Stomach (tissue), 9 donors: ENCODE results near the gene POFUT2. TPM values are rescaled to one million over a fixed set of nuclear protein-coding genes. Genes with fewer than 3 reads are reported as not detected.
A peak's percentile ranks its signal among the peaks of the same experiment; 100 is the strongest.

Source experiments
- DNase-seq, 2 donors: peaks; one replicate each; pipeline versions ENCODE4 v3.0.0 to v3.0.0-alpha.2; 2013 to 2019
- H3K27ac ChIP-seq, 5 donors: fragments of 200-600 bp in 4 of 5; sonication (generic) in 4 of 5; one replicate each; pipeline ENCODE4 v1.5.1; 2013 to 2019; ENCODE audit warnings: mild to moderate bottlenecking in 1 of 5, moderate library complexity in 1 of 5
- H3K27me3 ChIP-seq, 3 donors: fragments of 200-600 bp; sonication (generic); one replicate each; pipeline ENCODE4 v1.5.1; 2017 to 2019; ENCODE audit warnings: mixed run types in 1 of 3
- H3K36me3 ChIP-seq, 4 donors: fragments of 200-600 bp; sonication (generic); 1 replicate in 3 of 4; 2 replicates in 1 of 4; pipeline ENCODE4 v1.5.1; 2016 to 2019
- H3K4me1 ChIP-seq, 4 donors: fragments of 200-600 bp; sonication (generic); one replicate each; pipeline ENCODE4 v1.5.1; 2016 to 2019
- H3K4me3 ChIP-seq, 4 donors: fragments of 200-600 bp; sonication (generic) in 3 of 4; one replicate each; pipeline ENCODE4 v1.5.1; 2016 to 2019; ENCODE audit warnings: mild to moderate bottlenecking in 1 of 4
- H3K9me3 ChIP-seq, 4 donors: fragments of 200-600 bp; sonication (generic); one replicate each; pipeline ENCODE4 v1.5.1; 2016 to 2019
- CTCF ChIP-seq, 7 experiments: fragments of 450-650 bp in 4 of 7; fragments of 200-600 bp in 3 of 7; sonication (generic) in 3 of 7; IDR thresholded peaks; one replicate each; pipeline ENCODE4 v1.5.1; 2016 to 2019; ENCODE audit warnings: antibody characterized with exemption in 7 of 7, control low read depth in 2 of 7, mild to moderate bottlenecking in 1 of 7
- EP300 ChIP-seq: sonication (generic); formaldehyde crosslinking; IDR thresholded peaks from one replicate; pipeline ENCODE4 v1.6.1; 2017; ENCODE audit warnings: antibody characterized with exemption
- POLR2A ChIP-seq, 4 donors: fragments of 450-650 bp; IDR thresholded peaks; one replicate each; pipeline ENCODE4 v1.6.1; 2016; ENCODE audit warnings: antibody characterized with exemption in 4 of 4, control low read depth in 2 of 4, mild to moderate bottlenecking in 1 of 4, moderate library complexity in 1 of 4
- POLR2AphosphoS5 ChIP-seq, 3 donors: sonication (generic); formaldehyde crosslinking; IDR thresholded peaks; one replicate each; pipeline ENCODE4 v1.6.1; 2016; ENCODE audit warnings: antibody characterized with exemption in 3 of 3
- WGBS, 5 donors: extraction: QIAGEN DNeasy Blood & Tissue Kit in 3 of 5; methylation state at CpG; one replicate each; pipeline versions ENCODE4 v1.1.5 to v1.1.7; 2013 to 2018; 5-methylcytosine and 5-hydroxymethylcytosine counted together
- intact Hi-C: fragments of 100-400 bp; cut with DNase I; formaldehyde crosslinking; loops from one replicate; pipeline ENCODE4 v1.15.1; 2023; ENCODE audit warnings: low total_unique reads
- polyA plus RNA-seq, 3 donors: library from polyadenylated mRNA; stranded (reverse); fragments of 200-250 nt; gene quantifications; one replicate each; pipeline ENCODE4 v1.2.3, GENCODE V29; 2013
- total RNA-seq, 5 donors: library from RNA; depleted of rRNA; stranded (reverse); fragments of >200 nt; gene quantifications; one replicate each; pipeline versions ENCODE4 v1.1.0 to v1.2.3, GENCODE V29; 2014 to 2016
- donor health status: healthy with polysubstance abuse.
- donor health status: Bipolar disorder and iron deficiency.
- donor health status: healthy.

The POFUT2 gene
- total and polyA plus RNA-seq, 8 donors = 7.4 to 34.2 (median 22.4) TPM

DNA sequence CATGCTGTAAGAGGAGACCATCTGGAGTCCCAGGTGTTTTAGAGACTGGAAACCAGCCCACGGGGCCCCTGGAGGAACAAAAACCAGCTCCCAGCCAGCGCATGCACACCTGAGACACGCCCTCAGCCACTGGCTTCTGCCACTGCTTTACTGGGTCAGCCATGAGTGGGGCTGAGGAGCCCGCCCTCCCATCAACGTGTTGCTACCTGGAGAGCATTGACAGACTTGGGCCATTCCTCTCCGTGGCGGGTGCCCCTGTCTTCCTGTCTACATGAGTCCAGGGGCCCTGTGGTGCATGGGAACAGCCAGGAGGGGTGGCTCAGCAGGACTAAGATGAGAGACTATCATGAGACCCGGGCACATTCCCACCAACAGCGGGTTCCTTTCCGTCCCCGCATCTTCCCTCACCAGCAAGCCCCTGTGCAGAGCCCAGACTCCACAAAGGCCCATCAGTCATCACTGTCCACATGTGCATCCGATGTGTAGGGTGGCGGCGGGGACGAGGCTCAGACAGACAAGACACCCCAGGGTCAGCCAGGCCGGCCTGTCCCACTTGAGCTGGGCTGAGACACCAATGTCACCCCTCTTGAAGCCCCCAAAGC lies 45.4 kb upstream of the POFUT2 start:
- no peak for TF ChIP-seq CTCF (IDR thresholded peaks at IDR 0.05)
- no peak for TF ChIP-seq EP300
- TF ChIP-seq POLR2AphosphoS5 (IDR thresholded peaks at IDR 0.05) = no peak
- TF ChIP-seq POLR2A (IDR thresholded peaks at IDR 0.05) = no peak
- Histone ChIP-seq H3K4me1 (peaks cover 0 to 17% (median 9%) of the 10 kb centered on the region in 4 donors), H3K9me3 (no peaks in the 10 kb centered on the region), H3K27ac (no peak overlapping the region), H3K36me3 (no peaks in the 10 kb centered on the region), H3K4me3 (no peak overlapping the region), H3K27me3 (peaks cover 0 to 43% (median 0%) of the 10 kb centered on the region in 3 donors)
- intact Hi-C loops = no loop called here
- no peak for DNase-seq
- 70 to 87% (median 80%) methylated on average over 8 to 16 of the region's 16 CpGs for WGBS, 5 donors

GRCh38 chr21:45332415-45332814 lies 44.7 kb upstream of the POFUT2 start:
- no peak for DNase-seq
- peaks cover 0 to 39% (median 0%) of the 10 kb centered on the region in 3 donors for H3K27me3 ChIP-seq
- no peak for TF ChIP-seq CTCF (IDR thresholded peaks at IDR 0.05)
- no peak for TF ChIP-seq EP300
- no peak for TF ChIP-seq POLR2AphosphoS5 (IDR thresholded peaks at IDR 0.05)
- TF ChIP-seq POLR2A (IDR thresholded peaks at IDR 0.05) = no peak
- H3K4me1 ChIP-seq = peaks cover 0 to 17% (median 9%) of the 10 kb centered on the region in 4 donors
- no peaks in the 10 kb centered on the region for H3K9me3 ChIP-seq
- H3K4me3 ChIP-seq = no peak overlapping the region
- H3K27ac ChIP-seq = no peak overlapping the region
- intact Hi-C loops = no loop called here
- no peaks in the 10 kb centered on the region for H3K36me3 ChIP-seq
- WGBS, 5 donors = 88 to 94% (median 91%) methylated on average over 4 of the region's 4 CpGs

DNA sequence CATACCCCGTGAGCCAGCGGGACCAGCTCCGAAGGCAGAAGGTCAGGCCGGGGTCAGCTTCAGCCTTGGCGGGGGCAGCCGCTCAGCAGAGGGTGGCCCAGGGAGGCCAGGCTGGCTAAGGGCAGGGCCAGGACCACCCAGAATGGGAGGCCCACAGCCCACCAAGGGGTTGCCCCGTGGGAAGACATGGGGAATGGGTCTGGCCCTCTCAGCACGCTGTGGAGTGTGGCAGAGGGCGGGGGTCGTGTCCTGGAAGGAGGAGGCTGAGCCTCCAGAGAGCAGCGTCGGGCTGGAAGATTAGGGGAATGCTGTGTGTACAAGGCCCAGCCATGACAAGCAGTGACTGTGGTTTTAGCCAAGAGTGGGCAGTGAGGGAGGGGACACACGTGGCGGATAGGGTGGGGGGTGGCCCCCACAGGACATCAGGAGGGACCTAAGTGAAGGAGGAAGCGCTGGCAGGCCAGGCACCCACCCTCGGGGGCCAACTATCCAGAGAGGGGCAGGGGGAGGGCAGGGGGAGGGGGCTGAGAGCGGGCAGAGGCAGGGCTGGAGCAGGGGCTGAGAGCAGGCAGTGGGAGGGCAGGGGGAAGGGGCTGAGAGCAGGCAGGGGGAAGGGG lies 43.9 kb upstream of the POFUT2 start:
- intact Hi-C loops = no loop called here
- no peaks in the 10 kb centered on the region for H3K9me3 ChIP-seq
- no peak overlapping the region for H3K4me3 ChIP-seq
- no peak for DNase-seq
- peaks cover 0 to 17% (median 9%) of the 10 kb centered on the region in 4 donors for H3K4me1 ChIP-seq
- 51 to 74% (median 62%) methylated on average over 13 to 17 of the region's 17 CpGs for WGBS, 5 donors
- H3K36me3 ChIP-seq = no peaks in the 10 kb centered on the region
- peaks cover 0 to 39% (median 0%) of the 10 kb centered on the region in 3 donors for H3K27me3 ChIP-seq
- no peak overlapping the region for H3K27ac ChIP-seq
- TF ChIP-seq EP300 (no peak), POLR2AphosphoS5 (IDR thresholded peaks at IDR 0.05) (no peak), CTCF (IDR thresholded peaks at IDR 0.05) (no peak), POLR2A (IDR thresholded peaks at IDR 0.05) (no peak)

GRCh38 chr21:45330851-45331261 lies 43.2 kb upstream of the POFUT2 start:
- TF ChIP-seq EP300 (no peak), POLR2AphosphoS5 (IDR thresholded peaks at IDR 0.05) (no peak), POLR2A (IDR thresholded peaks at IDR 0.05) (no peak), CTCF (IDR thresholded peaks at IDR 0.05) (no peak)
- intact Hi-C loops = no loop called here
- no peaks in the 10 kb centered on the region for H3K36me3 ChIP-seq
- H3K4me3 ChIP-seq = no peak overlapping the region
- DNase-seq = no peak
- peaks cover 0 to 43% (median 0%) of the 10 kb centered on the region in 3 donors for H3K27me3 ChIP-seq
- no peaks in the 10 kb centered on the region for H3K9me3 ChIP-seq
- H3K4me1 ChIP-seq = peaks cover 0 to 17% (median 9%) of the 10 kb centered on the region in 4 donors
- peak overlapping the region in 2 of 5 donors; percentile 44 to 64 for H3K27ac ChIP-seq
- WGBS, 5 donors = 90 to 95% (median 92%) methylated on average over 18 of the region's 18 CpGs
